ENCODE measurements around the gene LRPAP1.
A peak's percentile ranks its signal among the peaks of the same experiment; 100 is the strongest.

LRPAP1 gene

GRCh38 chr4:3495204-3495975 is 36.8 kb downstream of the LRPAP1 start:
- H3K4me1 Mint-ChIP-seq: peaks cover 12% of the 10 kb centered on the region
- no peaks in the 10 kb centered on the region for H3K9me3 Mint-ChIP-seq
- no peak overlapping the region for H3K27ac Mint-ChIP-seq
- no peak for DNase-seq (ENCODE audit: low spot score in 2 of 2)
- H3K4me3 Mint-ChIP-seq: no peak overlapping the region
- H3K36me3 Mint-ChIP-seq: no peaks in the 10 kb centered on the region
- ATAC-seq: no peak

- Mint-ChIP-seq H3K4me3 (no peak overlapping the region), H3K9me3 (no peaks in the 10 kb centered on the region), H3K4me1 (peaks cover 13% of the 10 kb centered on the region), H3K36me3 (no peaks in the 10 kb centered on the region), H3K27ac (no peak overlapping the region)
- no peak for DNase-seq (ENCODE audit: low spot score in 2 of 2)
- no peak for ATAC-seq
Observed at GRCh38 chr4:3494462-3494871, 37.8 kb downstream of the LRPAP1 start.

GRCh38 chr4:3493720-3494461 is 38.3 kb downstream of the LRPAP1 start:
- Mint-ChIP-seq H3K36me3 (no peaks in the 10 kb centered on the region), H3K4me1 (peaks cover 19% of the 10 kb centered on the region), H3K27ac (no peak overlapping the region), H3K4me3 (no peak overlapping the region), H3K9me3 (no peaks in the 10 kb centered on the region)
- DNase-seq (ENCODE audit: low spot score in 2 of 2) (no peak), ATAC-seq (peak; percentile 8)

GRCh38 chr4:3492741-3493719 is 39.2 kb downstream of the LRPAP1 start:
- DNase-seq (ENCODE audit: low spot score in 2 of 2) (no peak), ATAC-seq (no peak)
- H3K4me1 Mint-ChIP-seq: peaks cover 25% of the 10 kb centered on the region
- no peak overlapping the region for H3K27ac Mint-ChIP-seq
- H3K9me3 Mint-ChIP-seq: no peaks in the 10 kb centered on the region
- no peaks in the 10 kb centered on the region for H3K36me3 Mint-ChIP-seq
- no peak overlapping the region for H3K4me3 Mint-ChIP-seq

- Mint-ChIP-seq H3K9me3 (no peaks in the 10 kb centered on the region), H3K4me3 (no peak overlapping the region), H3K36me3 (no peaks in the 10 kb centered on the region), H3K27ac (peak overlapping the region; percentile 56), H3K4me1 (peaks cover 25% of the 10 kb centered on the region)
- DNase-seq (ENCODE audit: low spot score in 2 of 2): no peak
- no peak for ATAC-seq
Observed at GRCh38 chr4:3491681-3492405, 40.4 kb downstream of the LRPAP1 start.

GRCh38 chr4:3489451-3489962 is 42.7 kb downstream of the LRPAP1 start:
- H3K36me3 Mint-ChIP-seq: no peaks in the 10 kb centered on the region
- H3K27ac Mint-ChIP-seq: no peak overlapping the region
- no peak overlapping the region for H3K4me3 Mint-ChIP-seq
- no peaks in the 10 kb centered on the region for H3K9me3 Mint-ChIP-seq
- no peak for DNase-seq (ENCODE audit: low spot score in 2 of 2)
- peaks cover 31% of the 10 kb centered on the region for H3K4me1 Mint-ChIP-seq
- ATAC-seq: peak; percentile 49

- Mint-ChIP-seq H3K4me1 (peaks cover 31% of the 10 kb centered on the region), H3K27ac (no peak overlapping the region), H3K9me3 (no peaks in the 10 kb centered on the region), H3K36me3 (no peaks in the 10 kb centered on the region), H3K4me3 (no peak overlapping the region)
- no peak for DNase-seq (ENCODE audit: low spot score in 2 of 2)
- no peak for ATAC-seq
Observed at GRCh38 chr4:3488820-3489219, 43.4 kb downstream of the LRPAP1 start.

- H3K36me3 Mint-ChIP-seq: no peaks in the 10 kb centered on the region
Observed at GRCh38 chr4:3487861-3488260, 44.4 kb downstream of the LRPAP1 start.

GRCh38 chr4:3486541-3487540 is 45.4 kb downstream of the LRPAP1 start:
- ATAC-seq (no peak), DNase-seq (ENCODE audit: low spot score in 2 of 2) (no peak)
- Mint-ChIP-seq H3K4me3 (no peak overlapping the region), H3K36me3 (no peaks in the 10 kb centered on the region), H3K27ac (peak overlapping the region; percentile 60), H3K9me3 (no peaks in the 10 kb centered on the region), H3K4me1 (peaks cover 31% of the 10 kb centered on the region)

More at GRCh38 chr4:3487861-3488260, 44.4 kb downstream of the LRPAP1 start:
- DNase-seq (ENCODE audit: low spot score in 2 of 2) (no peak), ATAC-seq (no peak)
- Mint-ChIP-seq H3K4me3 (no peak overlapping the region), H3K4me1 (peaks cover 31% of the 10 kb centered on the region), H3K9me3 (no peaks in the 10 kb centered on the region), H3K27ac (no peak overlapping the region)

- H3K27ac Mint-ChIP-seq: peak overlapping the region; percentile 60
- no peaks in the 10 kb centered on the region for H3K9me3 Mint-ChIP-seq
- H3K4me1 Mint-ChIP-seq: peaks cover 25% of the 10 kb centered on the region
- peak overlapping the region; percentile 48 for H3K4me3 Mint-ChIP-seq
- H3K36me3 Mint-ChIP-seq: no peaks in the 10 kb centered on the region
- no peak for ATAC-seq
- DNase-seq (ENCODE audit: low spot score in 2 of 2): no peak
Observed at GRCh38 chr4:3485886-3486540, 46.2 kb downstream of the LRPAP1 start.

- Mint-ChIP-seq H3K4me1 (peaks cover 18% of the 10 kb centered on the region), H3K36me3 (no peaks in the 10 kb centered on the region), H3K9me3 (no peaks in the 10 kb centered on the region), H3K4me3 (peak overlapping the region; percentile 48), H3K27ac (no peak overlapping the region)
- DNase-seq (ENCODE audit: low spot score in 2 of 2) (no peak), ATAC-seq (no peak)
Observed at GRCh38 chr4:3485011-3485791, 47.0 kb downstream of the LRPAP1 start.

GRCh38 chr4:3484057-3484973 is 47.9 kb downstream of the LRPAP1 start:
- H3K27ac Mint-ChIP-seq: no peak overlapping the region
- no peaks in the 10 kb centered on the region for H3K9me3 Mint-ChIP-seq

More at GRCh38 chr4:3484057-3484973, 47.9 kb downstream of the LRPAP1 start:
- DNase-seq (ENCODE audit: low spot score in 2 of 2): no peak
- no peak for ATAC-seq
- Mint-ChIP-seq H3K4me1 (peaks cover 16% of the 10 kb centered on the region), H3K4me3 (peak overlapping the region; percentile 48), H3K36me3 (no peaks in the 10 kb centered on the region)

All from stimulated activated effector memory CD8-positive, alpha-beta T cell treated with anti-CD3 and anti-CD28 coated beads, Interleukin-12 subunit alpha, Interleukin-12 subunit beta, amount 100 ng/mL, for 72 hours (primary cell).